Suppressor macrophage (primary cell): ENCODE results near the gene CELF2.
"Not testable (repeated sequence)": the region's sequence is repeated elsewhere in the genome, so short reads cannot be mapped to it uniquely, and the experiment has no call there.

ENCODE experiments used
- DNase-seq, 4 experiments: peaks; one replicate each; pipeline ENCODE4 v3.0.0-alpha.2; 2020 to 2022

The CELF2 gene

GRCh38 chr10:11176746-11177145 is 159.1 kb downstream of the CELF2 start:
- DNase-seq: peak; percentile 44 to 66 (median 56)

GRCh38 chr10:11177381-11177780 is 159.7 kb downstream of the CELF2 start:
- DNase-seq: peak; percentile 37 to 75 (median 62)

- peak in 1 of 4 experiments; percentile 44 for DNase-seq
Observed at GRCh38 chr10:11177926-11178471, 160.3 kb downstream of the CELF2 start.

- peak; percentile 81 to 92 (median 87) for DNase-seq
Observed at GRCh38 chr10:11178606-11179515, 161.2 kb downstream of the CELF2 start.

- no peak for DNase-seq
Observed at GRCh38 chr10:11179516-11180105, 161.9 kb downstream of the CELF2 start.

- peak; percentile 89 to 97 (median 92) for DNase-seq
Observed at GRCh38 chr10:11180228-11180627, 162.6 kb downstream of the CELF2 start.

GRCh38 chr10:11181978-11182377 is 164.3 kb downstream of the CELF2 start:
- DNase-seq: no peak

GRCh38 chr10:11183015-11183414 is 165.3 kb downstream of the CELF2 start:
- peak in 1 of 4 experiments; percentile 35 for DNase-seq

- peak in 3 of 4 experiments; percentile 31 to 86 (median 83) for DNase-seq
Observed at GRCh38 chr10:11184093-11184492, 166.4 kb downstream of the CELF2 start.

GRCh38 chr10:11185128-11185665 is 167.5 kb downstream of the CELF2 start:
- DNase-seq: not testable (repeated sequence)

GRCh38 chr10:11186374-11186773 is 168.7 kb downstream of the CELF2 start:
- no peak for DNase-seq

- no peak for DNase-seq
Observed at GRCh38 chr10:11189582-11190376, 172.1 kb downstream of the CELF2 start.

- no peak for DNase-seq
Observed at GRCh38 chr10:11191190-11191589, 173.5 kb downstream of the CELF2 start.

GRCh38 chr10:11191678-11192077 is 174.0 kb downstream of the CELF2 start:
- DNase-seq: no peak

GRCh38 chr10:11192304-11193000 is 174.8 kb downstream of the CELF2 start:
- peak; percentile 62 to 80 (median 76) for DNase-seq

GRCh38 chr10:11193001-11193551 is 175.4 kb downstream of the CELF2 start:
- peak in 2 of 4 experiments; percentile 54 to 59 for DNase-seq

- DNase-seq: peak in 2 of 4 experiments; percentile 30 to 67
Observed at GRCh38 chr10:11194859-11195586, 177.4 kb downstream of the CELF2 start.

GRCh38 chr10:11195623-11196022 is 178.0 kb downstream of the CELF2 start:
- peak in 2 of 4 experiments; percentile 33 to 38 for DNase-seq

- peak; percentile 82 to 94 (median 88) for DNase-seq
Observed at GRCh38 chr10:11197266-11197712, 179.6 kb downstream of the CELF2 start.

GRCh38 chr10:11197878-11198277 is 180.2 kb downstream of the CELF2 start:
- DNase-seq: no peak
